Activated CD4-positive, CD25-positive, alpha-beta regulatory T cell treated with anti-CD3 and anti-CD28 coated beads, Interleukin-2, amount 50 U/mL, for 16 hours (primary cell): ENCODE results near the gene ZNF536.

Experiments
- DNase-seq: peaks from one replicate; pipeline ENCODE4 v3.0.0-alpha.2; 2020; ENCODE audit warnings: low read depth, low spot score

Gene ZNF536

DNA sequence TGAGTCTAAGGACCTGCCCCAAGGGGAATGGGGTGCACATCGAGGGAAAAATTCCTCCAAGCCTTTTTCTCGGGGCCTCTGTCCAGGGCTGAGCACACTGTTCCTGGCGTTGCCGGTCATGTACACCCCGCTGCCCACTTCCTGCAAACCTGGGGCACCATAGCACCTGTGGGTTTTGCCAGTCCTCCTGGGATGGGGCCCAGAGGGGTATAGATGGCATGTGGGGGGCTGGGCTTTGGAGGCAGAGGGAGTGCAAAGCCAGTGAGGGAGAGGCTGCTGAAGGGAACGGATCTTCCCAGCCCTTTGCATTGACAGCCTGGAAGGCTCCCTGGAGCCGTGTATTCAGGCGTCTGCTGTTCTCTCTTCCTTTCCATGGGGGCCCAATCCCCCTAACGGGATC lies 187.3 kb downstream of the ZNF536 start:
- DNase-seq = no peak

DNA sequence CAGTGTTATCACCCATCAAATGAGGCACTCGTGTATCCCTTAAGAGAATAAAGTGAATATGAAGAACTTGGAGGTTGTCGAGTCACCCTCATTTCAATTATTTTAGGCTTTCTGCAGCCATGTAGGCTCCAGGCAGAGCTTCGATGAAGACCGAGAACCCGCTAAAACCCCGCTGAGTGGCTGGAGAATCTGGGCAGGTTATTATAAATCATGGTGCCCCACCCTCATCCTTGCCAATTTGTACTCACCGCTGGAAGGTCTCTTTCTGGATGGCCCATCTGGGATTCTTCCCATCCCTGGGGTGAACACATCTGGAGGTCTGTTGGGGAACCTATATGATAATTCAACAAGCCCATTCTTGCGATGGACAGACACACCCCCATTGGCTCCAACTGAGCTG lies 190.8 kb downstream of the ZNF536 start:
- no peak for DNase-seq

DNA sequence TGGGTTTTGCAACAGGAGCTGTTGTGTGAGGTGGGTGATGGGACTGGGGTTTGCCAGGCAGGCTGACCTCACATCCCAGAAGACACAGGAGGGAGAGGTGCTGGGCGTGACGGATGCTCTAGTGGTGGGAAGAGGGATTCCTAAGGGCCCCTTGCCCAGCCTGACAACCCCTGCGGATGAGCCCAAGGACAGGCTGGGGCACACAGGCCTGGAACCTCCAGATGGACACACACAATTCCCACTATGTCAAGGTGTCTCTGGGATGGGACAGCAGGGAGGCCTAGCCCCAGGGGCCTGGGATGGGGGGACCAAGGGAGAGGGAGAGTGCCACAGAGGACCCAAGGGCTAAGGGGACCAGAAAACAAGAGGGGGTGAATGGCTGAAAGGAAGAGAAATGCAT lies 191.5 kb downstream of the ZNF536 start:
- no peak for DNase-seq

DNA sequence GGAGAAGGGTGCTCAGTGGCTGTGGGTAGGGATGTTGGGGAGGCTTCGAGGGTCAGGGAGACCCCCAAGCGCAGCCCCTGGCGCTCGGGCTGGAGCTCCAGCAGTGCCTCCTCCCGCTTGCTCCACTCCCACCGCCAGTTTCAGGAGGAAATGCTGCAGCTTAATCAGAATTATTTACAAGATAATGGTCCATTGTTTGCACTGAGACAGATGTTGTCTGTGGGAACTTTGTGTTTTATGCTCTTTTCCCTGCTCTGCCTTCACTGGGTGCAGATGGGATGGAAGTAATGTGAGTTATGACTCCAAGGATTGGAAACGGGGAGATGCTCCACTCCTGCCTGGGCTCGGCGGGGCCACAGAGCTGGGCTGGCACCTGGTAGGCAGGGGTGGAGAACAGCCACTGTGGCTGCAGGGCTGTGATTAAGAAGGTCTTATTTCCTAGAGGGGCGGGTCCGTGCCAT lies 192.4 kb downstream of the ZNF536 start:
- no peak for DNase-seq

DNA sequence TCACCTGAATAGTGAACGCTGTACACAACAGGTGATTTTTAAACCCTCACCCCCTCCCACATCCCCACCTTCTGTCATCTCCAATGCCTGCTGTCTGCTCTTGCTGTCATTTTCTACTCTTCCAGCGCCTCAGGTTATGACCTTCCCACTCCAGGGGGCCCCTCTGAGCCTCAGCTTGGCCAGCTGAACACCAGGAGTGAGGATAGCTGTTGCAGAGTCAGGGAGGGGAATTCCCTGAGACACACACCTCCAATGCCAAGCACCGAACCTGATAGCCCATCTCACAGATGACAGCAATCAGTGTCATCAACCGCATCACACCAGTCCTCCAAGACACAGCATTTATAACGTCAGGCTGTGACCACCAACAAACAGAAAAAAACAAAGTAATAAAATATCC lies 193.5 kb downstream of the ZNF536 start:
- no peak for DNase-seq

DNA sequence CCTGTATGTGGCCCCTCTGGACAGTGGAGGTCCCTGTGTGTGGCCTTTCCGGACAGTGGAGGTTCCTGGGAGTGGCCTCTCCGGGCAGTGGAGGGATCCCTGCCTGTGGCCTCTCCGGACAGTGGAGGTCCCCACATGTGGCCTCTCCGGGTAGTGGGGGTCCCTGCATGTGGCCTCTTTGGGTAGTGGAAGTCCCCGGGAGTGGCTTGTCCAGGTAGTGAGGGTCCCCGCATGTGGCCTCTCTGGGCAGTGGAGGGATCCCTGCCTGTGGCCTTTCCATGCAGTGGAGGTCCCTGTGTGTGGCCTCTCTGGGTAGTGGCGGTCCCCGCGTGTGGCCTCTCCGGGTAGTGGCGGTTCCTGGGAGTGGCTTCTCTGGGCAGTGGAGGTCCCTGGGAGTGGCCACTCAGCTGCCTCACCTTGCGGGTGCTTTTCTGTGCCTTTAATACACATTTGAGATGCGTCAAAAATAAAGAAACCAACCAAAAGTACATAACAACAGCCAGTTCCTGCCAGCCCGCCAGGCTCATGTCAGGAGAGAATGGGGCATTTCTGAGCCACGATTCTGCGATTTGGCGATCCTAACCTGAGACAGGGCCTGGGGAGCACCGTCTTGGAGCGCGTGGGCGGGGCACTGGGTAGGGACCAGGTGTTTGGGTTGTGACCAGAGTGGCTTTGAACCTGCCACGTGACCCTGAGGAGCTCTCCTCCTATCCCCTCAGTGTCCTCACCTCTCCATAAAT lies 194.7 kb downstream of the ZNF536 start:
- no peak for DNase-seq

DNA sequence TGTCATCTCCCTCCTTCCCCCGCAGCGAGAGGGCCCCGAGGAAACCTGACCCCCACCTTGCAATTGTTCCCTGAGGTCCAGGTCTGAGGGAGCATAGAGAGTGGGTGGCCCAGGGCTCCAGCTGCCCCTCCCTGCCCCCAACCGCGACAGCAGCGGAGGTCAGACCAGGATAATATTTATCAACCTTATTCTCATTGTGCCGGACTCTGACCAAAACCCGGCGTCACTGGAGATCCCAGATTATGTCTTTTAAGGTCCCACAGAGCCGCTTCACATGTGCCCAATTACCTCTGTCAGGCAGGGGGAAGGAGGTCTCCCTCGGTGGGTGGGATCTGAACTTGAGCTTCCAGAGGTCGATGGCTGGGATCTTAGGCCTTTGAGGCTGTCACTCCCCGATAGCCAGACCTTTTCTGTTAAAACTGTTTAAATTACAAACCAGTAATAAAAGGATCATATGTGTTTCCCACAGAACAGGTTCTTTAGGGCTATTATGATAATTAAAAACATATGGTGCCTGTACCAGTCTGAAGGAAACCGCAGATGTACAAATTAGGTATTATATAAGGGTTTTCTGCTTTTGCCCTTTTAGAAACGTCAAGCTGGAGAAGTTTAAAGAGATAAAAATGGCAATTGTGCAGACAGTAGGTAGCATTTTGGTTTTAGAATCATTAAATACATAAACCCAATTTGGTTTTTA lies 195.5 kb downstream of the ZNF536 start:
- no peak for DNase-seq

DNA sequence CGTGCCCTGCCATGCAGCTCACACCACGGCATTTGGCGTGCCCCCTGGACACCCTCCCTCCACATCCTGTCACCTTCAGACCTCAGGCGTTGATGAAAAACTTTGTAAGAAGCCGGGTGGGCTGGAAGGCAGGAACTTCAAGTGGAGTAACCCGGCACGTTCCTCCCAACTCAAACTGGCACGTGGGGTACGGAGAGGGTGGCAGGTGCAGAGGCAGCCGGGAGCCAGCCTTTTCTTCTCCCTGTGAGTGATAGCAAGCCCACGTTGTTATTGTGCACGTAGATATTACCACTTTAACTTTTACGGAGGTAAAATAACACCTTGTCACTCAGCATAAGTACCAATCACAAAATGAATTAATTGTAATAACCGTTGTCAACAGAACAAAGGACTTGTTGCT lies 198.0 kb downstream of the ZNF536 start:
- DNase-seq = no peak

DNA sequence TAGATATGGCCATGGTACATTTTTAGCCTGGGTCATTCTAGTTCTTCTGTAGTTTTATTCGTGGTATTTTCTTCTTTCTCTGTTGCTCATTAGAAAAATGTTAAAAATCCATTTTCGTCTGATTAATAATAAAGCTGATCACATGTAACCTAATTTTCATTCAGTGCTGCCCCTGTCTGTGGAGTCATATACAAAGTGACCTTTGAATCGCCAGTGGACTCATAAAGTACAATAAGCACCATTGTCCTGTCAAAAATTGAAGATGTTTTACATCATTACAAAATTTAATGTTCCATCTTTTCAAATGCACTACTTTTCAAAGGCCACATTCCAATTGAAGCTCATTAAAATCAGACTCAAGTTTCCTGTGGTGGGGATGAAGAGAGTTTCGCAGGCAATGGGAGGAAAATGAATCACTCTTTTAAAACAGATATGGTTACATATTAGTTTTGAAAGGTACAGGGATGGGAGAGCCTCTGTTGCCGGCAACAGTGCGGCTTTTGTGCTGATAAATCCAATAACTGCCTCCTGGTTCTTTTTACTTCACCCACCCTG lies 205.4 kb downstream of the ZNF536 start:
- no peak for DNase-seq

DNA sequence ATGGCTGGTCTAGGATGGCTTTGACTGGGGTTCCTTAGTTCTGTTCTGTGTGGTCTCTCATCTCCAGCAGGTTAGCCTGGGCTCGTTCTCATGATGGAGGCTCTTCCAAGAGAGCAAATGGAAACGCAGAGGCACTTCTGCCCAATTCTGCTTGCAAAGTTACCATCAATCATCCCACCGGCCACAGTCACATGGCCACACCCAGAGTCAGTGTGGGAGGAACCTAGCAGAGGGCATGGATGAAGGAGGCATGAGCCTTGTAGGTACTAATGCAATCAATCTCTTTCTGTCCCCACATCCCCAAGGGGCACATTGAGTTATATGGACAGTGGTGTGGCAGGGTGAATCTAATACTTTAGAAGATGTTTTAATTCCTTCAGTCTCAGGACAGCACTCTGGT lies 207.2 kb downstream of the ZNF536 start:
- DNase-seq = no peak

DNA sequence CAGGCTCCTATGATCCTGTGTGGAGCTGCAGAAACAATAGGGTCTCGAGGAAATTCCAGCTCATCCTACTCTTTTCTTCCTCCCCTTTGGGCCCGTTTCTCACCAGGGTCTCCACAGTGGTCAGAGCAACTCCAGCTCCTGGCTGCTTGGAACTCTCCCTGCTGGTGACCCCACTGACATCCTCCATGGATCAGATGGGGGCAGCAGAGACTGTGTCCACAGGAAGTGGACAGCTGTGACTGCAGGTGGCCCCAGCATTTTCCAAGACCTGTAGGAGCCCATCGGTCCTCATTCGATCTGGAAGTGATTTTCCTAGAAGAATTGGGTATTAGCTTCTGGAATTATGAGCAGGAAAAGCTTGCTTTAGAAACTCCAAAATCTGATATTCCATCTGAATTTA lies 208.5 kb downstream of the ZNF536 start:
- DNase-seq = no peak

DNA sequence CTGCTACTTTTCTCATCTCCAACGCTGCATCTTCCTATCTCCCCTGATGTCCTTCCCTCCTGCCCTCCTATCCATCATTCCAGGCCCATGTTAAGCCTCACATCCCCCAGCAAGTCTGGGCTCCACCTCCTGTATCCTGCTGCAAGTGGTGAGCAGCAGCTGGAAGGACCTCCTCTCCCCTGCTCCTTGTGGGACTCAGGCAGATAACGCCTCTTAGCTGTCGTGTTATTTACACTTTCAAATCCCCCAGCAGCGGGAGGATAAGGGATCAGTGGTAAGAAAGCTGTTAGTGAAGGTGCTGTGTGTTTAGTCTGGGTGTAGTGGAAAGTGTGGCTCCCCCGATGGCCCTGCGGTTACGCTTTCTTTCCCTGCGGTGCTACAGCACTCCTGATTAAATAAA lies 211.9 kb downstream of the ZNF536 start:
- no peak for DNase-seq

DNA sequence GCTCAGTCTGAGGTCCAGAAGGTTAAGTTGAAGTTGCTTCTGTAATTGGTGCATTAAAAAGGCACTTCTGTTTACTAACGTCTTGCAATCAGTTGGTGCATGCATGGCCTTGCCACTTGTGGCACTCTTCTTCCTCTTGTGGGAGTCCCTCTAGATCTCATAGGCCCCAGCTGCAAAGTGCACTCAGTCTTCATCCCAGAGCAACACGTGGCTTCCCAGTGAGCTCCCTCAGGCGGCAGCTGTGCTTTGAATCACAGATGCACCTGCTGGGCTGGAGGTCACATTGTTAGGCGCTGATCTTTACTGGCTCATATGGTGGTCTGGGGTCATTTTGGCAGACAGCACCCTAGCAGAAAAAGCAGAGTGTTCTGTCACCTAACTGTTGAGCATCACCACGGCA lies 215.7 kb downstream of the ZNF536 start:
- no peak for DNase-seq

DNA sequence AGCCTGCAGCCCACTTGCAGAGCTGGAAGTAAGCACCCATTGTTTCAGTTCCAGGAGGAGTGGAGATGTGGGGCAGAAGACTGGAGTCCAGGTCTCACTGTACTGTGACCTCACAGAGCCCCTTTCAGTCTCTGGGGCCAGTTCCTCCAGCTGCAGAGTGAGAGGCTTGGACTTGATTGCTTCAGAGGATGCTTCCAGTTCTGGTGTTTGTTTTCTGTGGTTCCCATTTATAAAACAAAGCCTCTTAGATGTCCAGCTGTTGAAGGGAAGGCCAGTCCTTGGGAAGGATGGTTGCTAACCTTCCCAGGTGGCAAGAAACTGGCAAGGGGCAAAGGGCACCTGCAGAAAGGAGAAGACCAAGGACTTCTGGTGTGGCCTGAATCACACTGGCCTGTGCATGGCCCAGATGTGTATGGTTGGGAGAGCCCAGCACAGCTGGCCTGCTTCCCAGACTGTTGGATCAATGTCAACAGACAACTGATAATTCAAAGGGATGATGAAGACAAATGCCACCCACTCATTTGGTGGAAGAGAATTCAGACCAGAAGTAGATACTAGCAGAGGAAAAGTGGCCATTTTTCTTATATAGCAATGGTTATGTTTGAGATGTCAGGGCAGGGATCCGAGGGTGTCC lies 218.5 kb downstream of the ZNF536 start:
- DNase-seq = no peak

DNA sequence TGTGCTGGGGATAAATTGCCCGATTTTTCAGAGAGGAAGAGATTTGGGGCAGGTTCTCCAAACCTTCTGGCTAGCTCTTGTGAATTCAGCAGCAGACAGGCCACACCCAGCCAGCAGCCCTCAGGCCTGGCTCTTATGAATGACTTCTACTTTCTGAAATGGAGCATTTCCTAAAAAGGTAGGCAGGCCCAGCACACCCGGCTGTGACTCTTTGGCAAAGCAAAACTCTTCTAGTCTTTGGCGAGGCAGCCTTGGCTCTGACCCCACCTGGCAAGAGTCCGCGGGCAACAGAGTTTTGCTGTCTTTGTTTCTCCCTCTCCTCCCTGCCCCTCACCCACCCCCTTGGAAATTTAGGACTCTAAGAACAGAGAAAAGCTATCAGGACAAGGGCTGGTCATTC lies 221.2 kb downstream of the ZNF536 start:
- DNase-seq = no peak

DNA sequence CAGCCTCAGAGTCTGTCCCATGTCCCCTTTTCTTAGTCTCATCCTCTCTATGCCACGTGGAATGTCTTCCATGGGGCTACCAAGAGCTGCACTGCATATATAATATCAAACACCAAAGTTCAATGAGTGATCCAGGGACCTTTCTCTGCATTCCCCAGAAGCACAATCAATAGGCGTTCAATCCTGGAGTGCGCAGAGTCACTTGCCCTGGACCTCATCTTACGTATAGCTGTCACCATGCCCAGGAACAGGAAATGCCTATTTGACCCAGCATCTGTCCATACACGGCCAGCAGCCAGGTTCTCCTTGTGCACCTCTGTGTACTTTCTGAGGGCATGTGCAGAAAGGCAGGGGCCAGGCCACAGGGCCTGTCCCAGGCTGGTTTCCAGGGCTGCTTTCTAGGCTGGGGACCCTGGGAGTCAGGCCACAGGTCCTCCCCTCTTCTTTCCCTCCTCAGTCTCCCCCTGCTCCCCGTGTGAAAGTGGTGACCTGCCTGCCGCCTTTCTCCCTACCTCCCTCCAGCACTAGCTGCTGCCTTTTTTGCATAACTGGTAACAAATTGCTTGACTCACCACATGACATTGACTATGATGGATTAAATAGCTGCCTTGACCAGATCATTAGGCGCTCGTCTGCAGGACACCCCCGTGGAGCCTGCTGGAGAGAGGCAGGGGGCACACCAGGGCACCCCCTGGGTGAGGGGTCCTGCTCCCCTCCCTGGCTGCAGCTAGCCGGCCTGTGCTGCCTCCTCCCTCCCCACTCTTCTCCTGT lies 222.0 kb downstream of the ZNF536 start:
- DNase-seq = no peak

DNA sequence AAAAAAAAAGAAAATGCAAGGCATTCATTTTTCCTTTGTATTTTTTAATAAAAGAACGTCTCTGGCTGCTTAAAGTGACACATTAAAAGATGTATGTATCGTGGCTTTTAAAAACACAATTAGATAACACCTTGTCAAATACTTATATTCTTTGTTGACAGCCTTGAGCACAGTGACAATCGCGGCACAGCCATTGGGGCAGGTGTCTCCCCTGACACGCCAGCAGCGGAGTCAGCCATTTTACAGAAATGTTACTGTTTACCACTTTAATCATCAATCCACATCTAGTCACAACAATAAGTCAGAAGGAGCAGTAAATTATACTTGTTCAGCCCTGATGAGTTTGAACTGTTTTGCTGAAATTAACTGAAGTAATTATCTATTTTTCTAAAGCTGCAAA lies 224.1 kb downstream of the ZNF536 start:
- no peak for DNase-seq

DNA sequence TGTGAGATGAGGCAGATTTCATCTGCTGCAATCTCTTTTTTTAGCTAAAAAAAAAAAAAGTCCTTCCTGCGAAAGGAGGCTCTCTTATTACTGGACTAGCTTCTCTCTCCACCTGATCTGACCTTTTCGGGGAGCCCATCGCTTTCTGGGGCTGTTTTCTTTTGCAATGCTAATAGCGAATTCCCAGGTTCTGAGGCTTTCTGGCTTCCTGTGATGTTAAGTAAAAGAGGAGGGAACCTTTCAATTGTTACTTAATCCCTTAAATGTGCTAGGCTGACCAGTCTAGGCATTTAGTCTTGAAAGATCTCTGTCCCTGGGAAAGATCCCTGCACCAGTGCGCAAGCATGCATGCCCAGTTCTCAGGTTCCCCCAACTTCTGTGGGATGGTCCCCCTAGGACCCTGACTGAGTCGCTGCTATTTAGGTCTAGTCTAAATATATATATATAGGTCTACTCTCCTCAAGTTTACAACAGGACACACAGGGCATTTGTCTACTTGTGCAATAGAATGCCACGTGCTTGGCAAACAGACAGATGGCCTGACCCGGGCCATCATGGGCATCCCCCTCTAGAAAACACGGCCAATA lies 224.7 kb downstream of the ZNF536 start:
- DNase-seq = no peak

DNA sequence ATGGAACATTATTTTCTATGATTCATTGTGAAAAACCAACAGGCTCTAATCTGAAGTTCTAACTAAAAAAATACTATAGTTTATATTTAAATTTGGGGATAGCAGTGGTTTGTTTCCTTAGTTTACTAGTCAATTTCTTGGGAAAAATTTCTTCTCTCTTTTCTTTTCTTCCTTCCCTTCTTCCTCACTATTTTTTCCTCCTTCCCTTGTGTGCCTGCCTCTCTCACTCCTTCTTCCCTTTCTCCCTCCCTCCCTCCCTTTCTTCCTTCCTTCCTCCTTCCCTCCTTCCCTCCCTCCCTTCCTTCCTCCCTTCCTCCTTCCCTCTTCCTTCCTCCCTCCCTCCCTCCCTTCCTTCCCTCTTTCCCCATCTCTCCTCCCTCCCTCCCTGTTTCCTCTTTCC lies 226.5 kb downstream of the ZNF536 start:
- no peak for DNase-seq

DNA sequence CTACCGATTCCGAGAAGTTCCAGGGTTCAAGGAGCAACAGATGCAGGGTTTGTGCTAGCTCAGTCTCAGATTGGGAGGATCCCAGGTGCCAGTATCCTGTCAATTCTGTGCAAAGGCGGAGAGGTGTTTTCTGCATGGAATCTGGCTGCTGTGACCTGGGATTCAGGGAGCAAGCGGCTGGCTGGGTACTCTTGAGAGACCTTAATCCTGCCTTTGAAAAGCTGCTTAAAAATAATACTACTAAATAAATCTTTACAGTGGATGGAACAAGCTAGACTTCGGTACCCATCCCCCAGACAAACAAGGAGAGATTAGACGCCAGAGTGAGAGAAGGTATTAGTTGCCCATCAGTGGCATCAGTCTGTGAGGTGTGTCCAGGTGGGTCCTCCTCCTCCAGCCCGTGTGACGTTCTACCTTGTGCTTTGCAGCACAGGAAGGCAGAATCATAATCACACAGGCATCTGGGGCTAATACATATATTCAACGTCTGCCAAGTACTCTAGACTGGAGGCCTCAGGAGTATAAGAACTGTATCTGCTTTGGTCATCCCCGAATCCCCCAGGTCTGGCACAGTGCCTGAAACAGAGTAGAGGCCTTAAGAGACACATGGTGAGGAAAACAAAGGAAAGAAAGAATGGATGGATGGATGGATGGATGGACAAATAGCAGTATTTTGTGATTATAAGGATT lies 230.6 kb downstream of the ZNF536 start:
- DNase-seq = no peak

DNA sequence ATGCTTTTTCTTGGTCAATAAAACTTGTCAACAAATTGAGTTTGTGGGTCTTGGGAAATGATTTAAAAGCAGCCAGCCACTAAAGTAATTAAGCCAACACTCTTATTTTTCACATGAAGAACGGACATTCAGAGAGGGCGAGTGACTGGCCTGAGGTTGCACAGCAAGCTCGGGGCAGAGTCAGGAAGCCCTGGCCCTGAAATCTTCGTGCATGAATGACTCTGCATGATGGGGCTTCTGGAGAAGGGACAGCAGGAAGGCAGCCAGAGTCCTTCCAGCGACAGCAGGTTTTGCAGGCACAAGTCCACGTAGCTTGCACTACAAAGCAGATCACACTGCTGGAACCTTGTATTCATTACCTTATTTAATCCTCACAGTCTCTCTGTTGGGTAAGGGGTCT lies 232.5 kb downstream of the ZNF536 start:
- no peak for DNase-seq
